Measurements from ENCODE around the gene ETV7.
"Not testable (repeated sequence)": the region's sequence is repeated elsewhere in the genome, so short reads cannot be mapped to it uniquely, and the experiment has no call there.

Gene ETV7

DNA sequence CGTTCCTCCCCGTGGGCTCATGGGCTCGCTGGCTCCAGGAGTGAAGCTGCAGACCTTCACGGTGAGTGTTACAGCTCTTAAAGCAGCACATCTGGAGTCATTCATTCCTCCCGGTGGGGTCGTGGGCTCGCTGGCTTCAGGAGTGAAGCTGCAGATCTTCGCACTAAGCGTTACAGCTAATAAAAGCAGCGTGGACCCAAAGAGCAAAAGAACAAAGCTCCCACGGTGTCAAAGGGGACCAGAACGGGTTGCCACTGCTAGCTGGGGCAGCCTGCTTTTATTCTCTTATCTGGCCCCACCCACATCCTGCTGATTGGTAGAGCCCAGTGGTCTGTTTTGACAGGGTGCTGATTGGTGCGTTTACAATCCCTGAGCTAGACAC lies 24.1 kb downstream of the ETV7 start:
- ATAC-seq, DNase-seq: not testable (repeated sequence)

DNA sequence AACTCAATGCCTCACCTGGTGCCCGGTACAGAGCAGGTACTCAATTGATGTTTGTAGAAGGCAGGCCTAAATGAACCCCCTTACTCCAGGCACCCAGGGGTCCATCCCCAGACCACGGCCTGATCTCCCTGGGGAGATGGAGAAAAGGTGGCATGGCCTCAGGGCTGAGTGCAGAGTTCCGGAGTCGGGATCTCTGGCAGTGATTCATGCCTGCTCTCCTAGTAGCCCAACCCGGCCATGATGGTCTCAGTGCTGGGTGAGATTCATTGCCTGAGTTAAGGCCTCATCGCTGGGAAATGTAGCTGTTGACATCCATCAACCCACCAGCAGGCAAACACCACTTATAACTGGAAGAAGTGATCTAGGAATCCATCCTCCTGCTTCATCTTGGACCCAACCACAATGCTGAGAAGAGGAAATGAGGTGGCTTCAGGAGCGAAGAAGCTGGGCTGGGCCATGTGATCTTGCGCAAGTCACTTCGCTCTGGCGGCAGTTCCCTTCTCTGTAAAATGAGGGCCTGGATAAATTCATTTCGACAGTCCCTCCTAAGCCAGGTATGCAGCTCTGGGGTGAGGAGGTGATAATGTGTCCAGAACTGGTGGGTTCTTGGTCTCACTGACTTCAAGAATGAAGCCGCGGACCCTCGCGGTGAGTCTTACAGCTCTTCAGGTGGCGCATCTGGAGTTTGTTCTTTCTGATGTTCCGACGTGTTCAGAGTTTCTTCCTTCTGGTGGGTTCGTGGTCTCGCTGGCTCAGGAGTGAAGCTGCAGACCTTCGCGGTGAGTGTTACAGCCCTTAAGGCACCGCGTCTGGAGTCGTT lies 24.7 kb downstream of the ETV7 start:
- ATAC-seq: no peak

DNA sequence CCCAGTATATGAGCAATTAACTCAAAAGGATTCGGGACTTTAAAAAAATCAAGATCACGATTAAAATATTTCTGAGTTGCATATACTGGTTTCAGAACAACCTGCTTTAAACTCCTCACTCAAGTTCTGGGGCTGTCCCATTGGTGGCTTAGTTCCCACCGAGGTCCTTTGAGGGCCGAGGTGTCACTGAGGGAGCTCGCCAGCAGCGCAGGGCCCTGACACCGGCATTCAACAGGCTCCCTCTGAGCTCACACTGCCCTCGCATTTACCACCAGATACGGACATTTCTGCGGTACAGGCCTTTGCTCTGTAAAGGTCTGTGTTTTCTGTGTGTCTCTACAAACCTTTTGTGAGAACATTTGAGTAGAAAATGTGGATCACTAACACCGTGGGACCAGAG lies 26.4 kb downstream of the ETV7 start:
- no peak for ATAC-seq
- DNase-seq: no peak

More for the DNA sequence above, 24.7 kb downstream of the ETV7 start:
- no peak for DNase-seq

DNA sequence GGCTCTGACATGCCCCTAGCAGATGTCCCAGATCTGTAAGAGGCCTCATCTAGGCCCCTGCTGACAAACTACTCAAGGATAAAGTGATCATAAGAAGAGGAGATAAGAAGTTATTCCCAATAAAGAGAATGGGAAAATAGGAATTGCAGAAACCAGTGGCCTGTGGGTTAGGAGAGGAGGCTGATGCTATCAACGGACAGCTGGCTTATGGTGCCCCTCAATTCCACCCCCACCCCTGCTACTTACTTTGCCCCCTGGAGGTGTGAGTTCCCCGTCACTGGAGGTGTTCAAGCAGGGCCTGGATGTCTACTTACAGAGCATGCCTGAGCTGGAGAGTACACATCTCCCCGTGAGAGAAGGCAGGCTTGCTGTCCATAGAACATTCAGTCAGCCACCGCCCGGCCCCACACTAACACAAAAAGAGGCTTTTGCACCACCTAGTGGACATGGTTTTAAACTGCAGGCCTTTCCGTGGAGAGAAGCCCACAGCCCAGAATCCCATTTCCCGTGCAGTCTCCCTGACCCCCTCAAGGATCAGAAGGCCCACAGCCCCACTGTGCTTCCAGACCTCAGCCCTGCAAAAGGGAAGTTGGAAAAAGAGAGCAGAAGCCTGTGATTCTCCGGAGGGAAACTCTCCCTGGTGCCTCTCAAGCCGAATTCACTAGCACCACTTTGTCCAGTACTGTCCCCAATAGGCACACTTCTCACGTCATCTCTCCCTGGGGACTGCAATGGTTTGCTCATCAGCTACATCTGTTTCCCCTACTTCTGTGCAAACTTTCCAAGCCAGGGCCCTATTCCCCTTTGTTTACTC lies 27.0 kb downstream of the ETV7 start:
- DNase-seq: peak; percentile 64
- peak; percentile 71 for ATAC-seq

DNA sequence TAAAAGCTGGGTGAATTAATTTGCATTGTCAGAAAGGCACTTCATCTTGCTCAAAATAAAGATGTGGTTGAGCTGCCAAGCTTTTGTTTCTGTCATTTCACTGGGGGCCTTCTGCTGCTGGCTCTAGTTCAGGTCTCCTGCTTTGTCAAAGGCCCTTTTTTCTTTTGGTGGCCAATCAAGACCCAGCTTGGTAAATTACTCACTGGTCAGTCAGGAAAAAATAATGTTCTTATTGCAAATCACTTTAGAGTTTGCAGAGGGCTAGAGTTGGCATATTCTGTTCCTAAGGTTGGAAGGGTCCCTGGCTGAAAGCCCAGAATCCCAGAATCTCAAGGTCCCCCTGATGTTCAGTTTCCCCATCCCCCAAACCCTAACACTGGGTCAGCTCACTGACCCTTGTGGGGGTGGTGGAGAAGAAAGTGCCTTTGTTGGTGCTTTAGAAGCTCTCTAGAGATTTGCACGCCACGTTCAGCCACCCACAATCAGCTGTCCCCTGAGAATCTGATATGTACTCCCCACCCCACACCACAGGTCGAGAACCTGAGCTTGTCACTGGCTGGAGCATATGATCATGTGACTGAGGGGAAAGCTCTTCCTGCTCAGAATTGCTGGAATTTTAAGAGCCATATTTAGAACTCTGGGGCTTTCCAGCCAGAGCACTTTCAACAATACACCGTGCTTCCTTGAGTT lies 29.1 kb downstream of the ETV7 start:
- DNase-seq (no peak), ATAC-seq (no peak)

DNA sequence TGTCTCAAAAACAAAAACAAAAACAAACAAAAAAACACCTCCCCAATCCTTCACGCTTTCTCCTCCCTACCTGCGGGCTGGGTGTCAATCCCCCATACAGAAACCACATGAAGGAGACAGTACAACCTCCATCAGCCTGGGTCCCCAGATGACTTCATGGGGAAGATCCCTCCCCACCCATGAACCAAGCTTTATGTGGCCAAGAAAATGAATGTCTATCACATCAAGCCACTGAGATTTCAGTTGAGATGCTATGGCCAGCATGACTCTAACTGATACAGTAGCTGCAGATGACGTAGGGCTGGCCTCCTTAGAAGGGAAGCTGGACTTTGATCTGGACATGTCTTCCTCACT lies 29.6 kb downstream of the ETV7 start:
- ATAC-seq (peak; percentile 66), DNase-seq (peak; percentile 11)

DNA sequence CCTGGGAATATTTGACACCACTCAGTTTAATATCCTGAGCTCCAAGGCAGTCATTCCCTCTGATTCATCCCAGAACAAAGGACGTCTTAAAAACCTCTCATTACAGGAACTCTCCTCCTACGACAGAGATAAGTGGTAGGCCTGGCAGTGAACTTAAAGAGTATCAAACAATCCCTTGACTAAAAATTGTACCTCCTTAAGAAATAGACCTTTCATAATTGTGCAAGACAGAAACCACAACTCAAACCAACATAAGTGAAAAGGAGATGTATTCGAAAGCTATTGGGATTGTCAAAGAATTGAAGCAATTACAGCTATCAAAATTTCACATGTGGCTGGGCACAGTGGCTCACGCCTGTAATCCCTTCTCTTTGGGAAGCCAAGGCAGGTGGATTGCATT lies 31.6 kb downstream of the ETV7 start:
- DNase-seq: no peak
- no peak for ATAC-seq

DNA sequence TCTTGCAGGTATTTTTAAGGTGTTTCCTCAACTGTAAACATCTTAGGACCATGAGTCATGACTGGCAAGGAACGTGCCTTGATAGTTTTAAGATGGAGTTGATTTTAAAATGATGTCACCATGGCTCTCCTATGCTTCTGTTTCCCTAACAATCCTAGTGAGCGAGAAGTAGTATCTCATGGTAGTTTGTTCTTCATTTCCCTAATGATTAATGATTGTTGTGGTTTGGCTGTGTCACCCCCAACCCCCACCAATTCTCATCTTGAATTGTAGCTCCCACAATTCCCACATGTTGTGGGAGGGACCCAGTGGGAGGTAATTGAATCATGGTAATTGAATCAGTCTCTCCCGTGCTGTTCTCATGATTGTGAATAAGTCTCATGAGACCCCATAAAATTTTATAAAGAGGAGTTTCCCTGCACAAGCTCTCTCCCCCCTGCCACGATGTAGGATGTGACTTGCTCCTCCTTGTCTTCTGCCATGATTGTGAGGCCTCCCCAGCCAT lies 34.0 kb downstream of the ETV7 start:
- DNase-seq (no peak), ATAC-seq (no peak)

DNA sequence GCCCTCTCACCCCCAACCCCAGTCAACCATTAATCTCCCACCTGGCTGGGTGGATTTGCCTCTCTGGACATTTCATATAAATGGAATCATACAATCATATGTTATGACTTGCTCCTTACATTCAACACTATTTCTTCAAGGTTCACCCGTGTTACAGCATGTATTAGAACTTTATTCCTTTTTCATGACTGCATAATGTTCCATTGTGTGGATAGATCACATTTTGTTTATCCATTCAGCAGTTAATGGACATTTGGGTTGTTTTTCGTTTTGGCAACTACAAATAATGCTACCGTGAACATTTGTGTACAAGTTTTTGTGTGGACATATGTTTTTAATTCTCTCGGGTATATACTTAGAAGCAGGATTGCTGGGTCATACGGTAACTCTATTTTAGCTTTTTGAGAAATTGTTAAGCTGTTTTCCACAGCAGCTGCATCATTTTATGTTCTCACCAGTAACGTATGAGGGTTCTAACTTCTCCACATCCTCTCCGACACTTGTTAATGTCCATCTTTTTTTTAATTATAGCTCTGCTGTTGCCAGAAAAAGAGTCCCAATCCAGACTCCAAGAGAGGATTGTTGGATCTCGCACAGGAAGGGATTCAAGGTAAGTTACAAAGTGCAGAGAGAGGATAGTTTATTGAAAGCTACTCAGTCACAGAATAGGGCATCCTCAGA lies 34.9 kb downstream of the ETV7 start:
- ATAC-seq: no peak
- no peak for DNase-seq

DNA sequence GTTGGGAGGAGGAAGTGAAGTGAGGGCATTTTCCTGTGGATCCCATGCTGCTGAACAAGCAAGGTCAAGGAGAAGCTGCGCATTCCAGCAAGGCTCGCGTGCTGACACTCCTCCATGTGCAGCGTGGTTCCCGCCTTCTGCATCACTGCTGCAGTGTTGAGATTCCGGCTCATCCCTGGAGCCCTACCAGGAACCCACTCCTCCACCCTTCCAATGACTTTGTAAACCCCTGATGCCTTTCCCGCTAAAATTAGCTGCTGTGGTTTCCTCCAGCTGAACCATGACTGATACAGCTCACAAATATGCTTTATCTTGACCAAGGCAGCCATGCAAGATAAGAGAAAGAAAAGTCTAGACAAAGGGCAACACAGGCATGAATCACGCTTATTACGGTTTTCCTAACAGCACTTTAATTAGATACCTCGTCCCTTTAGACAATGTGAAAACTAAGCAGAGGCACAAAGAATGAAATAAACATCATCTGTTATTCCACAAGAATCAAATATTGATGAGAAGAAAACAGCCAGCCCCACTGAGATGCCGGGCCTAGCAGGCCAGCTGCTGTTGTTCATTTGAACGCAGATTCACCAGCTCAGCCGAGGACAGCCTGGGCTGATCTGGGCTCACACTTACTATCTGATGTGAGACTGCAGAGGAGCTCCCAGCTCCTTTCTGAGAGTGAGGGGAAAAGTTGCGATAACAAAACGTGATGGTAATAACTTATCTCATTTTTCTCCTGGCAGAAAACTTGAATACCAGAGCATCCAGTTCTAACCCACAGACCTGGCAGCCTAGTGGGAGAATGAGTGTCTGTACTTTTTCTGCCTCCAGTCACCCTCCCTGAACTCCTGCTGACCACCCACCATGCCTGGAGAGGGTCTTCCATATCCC lies 36.5 kb downstream of the ETV7 start:
- ATAC-seq (no peak), DNase-seq (no peak)

DNA sequence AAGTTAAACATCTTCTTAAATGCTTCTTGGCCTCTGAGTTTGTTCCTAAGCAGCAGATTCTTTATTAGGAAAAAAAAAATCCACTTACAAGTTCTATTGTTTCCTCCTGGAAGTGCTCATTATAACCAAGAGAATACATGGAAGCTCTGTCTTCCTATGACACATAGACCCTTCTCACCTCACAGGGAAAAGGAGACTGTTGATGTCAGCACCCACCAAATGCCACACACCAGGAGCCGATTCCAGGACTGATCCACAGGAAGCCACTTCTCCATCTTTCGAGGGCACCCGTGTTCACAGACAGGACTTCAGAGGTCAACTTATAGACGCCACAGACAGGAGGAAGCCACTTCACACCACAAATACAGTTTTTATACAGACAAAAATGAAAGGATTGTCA lies 37.4 kb downstream of the ETV7 start:
- DNase-seq (no peak), ATAC-seq (no peak)

DNA sequence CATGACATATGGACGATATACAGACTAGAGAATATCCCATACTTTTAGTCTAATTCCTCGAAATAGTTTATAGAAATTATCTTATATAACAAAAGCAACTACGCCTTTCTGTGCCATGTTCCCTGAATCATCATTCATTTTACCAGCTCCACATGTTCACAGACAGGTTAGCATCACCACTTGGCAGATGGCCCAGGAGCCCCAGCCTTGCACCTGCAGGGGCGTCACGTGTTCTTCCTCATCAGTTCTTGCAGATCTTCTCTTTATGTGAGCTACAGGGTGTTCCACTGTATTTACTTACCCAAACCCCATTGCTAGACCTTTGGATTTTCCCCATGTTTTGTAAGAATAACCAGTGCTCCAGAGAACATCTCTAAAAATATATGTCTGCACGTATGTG lies 38.2 kb downstream of the ETV7 start:
- no peak for ATAC-seq
- DNase-seq: no peak

DNA sequence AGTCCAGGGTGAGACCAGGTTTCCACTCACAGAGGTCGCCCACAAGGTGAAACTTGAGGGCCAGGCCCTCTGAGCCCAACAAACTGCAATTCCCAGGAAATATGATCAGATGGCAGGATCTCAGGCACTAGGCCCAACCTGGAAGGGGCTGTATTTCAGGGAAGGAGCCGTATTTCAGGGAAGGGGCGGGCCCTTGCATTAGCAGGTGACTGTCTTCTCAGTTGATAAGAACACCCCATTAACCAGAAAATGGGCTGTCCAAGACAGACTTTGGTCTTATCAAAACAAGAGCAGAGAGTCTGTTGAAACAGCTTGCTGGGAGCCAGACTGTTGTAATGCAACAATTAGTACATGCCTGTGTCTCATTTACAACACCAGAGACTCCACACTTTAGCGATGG lies 39.8 kb downstream of the ETV7 start:
- ATAC-seq: no peak
- no peak for DNase-seq

DNA sequence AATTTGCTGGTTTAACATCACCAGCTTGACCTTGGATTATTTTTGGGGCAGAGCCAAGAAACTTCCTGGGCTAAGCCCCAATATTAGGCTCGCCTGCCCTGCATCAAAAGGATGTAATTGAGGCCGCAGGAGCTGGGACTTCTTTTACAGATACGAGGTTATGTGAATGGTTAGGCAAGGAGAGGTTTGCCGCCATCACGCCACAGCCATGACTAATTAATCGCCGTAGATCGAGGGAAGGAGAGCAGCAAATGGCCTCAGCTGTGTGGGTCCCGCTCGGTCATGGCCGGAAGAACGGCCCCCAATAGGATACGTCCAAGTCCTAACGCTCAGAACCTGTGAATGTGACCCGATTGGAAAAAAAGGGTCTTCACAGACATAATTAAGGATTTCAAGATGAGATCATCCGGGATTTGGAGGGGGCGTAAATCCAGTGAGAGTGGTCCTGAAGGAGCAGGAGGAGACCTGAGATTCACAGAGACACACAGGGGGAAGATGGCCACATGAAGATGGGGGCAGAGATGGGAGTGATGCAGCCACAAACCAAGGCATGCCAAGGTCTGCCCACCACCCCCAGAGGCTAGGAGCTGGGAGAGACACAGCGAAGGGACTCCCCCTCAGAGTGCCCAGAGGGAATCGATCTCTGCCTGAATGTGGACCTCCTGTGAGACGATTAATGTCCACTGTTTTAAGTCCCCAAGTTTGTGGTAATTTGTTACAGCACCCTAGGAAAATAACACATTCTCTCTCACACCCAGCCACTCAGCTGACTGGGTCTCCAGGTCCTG lies 40.8 kb downstream of the ETV7 start:
- DNase-seq (no peak), ATAC-seq (no peak)

DNA sequence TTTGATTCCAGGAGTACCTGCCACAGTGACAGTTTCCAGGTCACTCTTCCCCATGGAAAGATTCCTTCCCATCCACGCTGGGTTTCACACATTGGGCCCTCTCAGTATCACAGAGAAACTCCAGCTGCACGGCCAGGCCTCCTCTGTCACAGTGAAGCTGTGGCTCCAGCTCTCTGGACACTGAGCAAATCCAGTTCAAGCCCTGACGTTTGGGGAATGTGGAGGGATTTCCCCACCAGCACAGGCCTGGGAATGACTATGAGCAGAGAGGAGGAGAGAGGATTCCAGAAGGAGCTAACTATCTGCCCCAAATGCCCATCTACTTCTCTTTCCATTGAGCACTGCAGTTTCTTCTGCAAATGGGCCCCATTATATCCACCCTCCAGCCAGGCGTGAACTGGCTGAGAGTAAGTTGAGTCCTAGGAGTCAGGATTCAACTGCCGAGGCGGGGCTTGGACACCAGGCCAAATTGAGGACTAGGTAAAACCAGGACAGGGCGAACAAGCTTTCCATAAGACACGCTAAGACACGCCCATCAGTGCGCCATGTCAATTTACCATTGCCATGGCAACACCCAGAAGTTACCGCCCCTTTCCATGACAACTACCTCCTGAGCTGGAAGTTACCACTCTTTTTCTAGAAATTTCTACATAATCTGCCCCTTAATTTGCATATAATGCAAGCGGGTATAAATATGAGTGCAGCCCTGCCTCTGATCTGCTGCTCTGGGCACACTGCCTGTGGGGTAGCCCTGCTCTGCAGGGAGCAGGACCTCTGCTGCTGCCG lies 41.6 kb downstream of the ETV7 start:
- no peak for DNase-seq
- no peak for ATAC-seq

DNA sequence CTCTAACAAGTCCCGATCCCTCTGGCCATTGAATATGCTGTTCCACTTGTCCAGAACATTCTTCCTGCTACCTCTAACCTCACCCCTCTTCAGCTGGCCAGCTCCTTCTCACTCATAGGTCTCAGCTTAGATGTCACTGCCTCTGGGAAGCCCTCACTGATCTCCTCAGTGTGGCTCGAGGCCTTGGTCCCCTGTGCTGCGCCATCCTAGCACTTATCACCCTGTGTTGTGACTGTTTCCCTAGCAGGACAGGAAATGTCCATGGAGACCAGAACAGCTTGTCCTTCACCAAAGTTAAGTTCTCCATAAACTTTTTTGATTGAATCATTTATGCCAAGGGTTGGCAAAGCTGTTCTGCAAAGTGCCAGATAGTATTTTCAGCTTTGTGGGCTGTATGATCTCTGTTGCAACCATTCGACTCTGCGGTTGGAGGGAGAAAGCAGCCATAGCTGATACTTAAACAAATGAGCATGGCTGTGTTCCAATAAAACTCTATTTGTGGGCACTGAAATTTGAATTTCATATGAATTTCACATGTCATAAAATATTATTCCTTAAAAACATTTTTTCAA lies 44.3 kb downstream of the ETV7 start:
- no peak for ATAC-seq
- DNase-seq: no peak

DNA sequence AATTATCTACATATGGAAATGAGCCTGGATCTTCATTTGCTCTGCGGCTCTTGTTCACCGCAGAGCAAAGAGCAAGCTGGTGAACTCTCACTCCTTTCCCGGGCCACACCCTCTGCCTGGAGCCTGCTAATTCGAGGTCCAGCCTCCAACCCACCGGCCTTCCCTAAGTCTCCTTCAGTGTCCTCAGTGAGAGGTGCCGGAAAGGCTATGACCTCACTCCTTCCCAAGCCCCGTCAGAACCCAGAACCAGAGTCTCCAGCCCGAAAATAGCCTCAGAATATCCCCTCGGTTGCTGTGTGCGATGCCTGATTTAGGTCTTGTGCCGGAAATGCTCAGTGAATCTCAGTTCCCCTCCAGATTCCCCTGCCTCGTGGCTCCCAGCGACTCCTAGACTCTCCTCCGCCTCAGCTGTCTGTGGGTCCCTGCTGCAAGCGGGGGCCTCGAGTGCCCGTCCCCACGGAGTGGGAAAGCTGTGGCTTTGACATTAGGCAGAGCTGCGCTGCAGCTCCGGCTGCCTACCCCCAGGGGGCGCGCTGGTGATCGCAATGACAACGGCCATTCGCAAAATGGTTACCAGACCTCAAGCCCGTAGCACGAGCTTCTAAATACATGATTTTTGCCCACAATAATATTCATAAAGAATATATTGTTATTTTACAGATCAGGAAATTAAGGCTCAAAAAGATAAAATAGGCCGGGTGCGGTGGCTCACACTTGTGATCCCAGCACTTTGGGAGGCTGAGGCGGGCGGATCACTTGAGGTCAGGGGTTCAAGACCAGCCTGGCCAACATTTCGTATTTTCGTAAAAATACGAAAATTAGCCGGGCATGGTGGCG lies 46.6 kb downstream of the ETV7 start:
- DNase-seq (peak; percentile 81), ATAC-seq (peak; percentile 74)

DNA sequence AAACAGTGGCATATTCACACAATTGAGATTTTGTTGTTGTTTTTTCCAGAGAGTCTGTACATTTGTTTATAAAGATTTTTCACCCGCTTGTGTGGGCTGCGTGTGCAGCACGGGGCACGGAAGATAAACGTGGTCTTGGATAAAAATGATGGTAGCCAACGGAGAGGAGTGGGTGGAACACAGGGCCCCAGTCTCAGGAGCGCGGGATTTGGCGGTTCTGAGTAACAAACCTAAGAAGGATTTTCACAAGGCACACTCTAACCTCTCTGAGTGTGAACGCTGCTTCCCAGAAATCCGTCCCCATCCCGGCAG lies 47.2 kb downstream of the ETV7 start:
- DNase-seq (no peak), ATAC-seq (no peak)

DNA sequence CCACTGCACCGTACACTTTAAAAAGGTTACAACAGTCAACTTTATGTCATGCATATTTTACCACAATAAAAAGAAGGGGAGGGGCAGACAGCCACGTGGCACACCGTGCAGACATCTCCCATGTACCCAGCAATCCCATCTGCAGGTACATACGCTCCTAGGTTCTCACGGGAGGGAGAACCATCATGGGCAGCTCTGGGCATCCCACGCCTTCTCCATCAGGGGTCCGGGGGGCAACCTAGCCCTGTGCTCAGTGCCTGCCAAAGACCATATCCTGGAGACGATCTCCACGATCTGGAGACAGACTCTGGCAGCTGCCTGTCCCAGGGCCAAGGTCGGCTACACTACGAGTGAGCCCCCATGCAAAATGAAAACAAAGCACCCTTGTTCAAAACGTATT lies 48.3 kb downstream of the ETV7 start:
- no peak for ATAC-seq
- DNase-seq: no peak

Measured in stimulated activated naive CD8-positive, alpha-beta T cell treated with anti-CD3 and anti-CD28 coated beads, Interleukin-15, Interleukin-2, amounts not matched to agents 100 U/mL and 50 U/mL, for 24 hours (primary cell).